ENCODE measurements around the gene COG3. TPM values are rescaled to one million over a fixed set of nuclear protein-coding genes. Genes with fewer than 3 reads are reported as not detected.

COG3 gene
- total and polyA plus RNA-seq, 2 experiments from 2014 or later = 17.9 to 19.3 TPM

DNA sequence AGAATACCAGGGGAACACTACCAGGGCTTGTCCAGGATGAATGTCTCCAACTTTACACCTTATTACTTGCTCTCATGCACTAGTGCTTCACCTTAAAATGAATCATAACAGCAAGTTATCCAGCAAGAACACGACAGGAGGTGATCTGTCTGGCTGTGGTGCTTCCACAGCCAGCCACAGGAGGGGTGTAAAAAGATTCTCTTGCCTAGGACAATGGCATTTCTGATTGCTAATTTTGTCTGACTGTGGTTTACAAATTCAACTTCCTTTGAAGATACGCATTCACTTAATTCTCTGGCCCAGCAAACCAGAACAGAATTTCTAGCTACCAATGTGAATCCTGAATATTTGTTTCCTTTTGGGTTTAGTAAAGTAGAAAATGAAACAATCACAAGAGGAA lies 23.1 kb upstream of the COG3 start:
- H3K9me2 ChIP-seq (ENCODE audit: insufficient read depth) = no peaks in the 10 kb centered on the region
- peaks cover 17% of the 10 kb centered on the region for H3F3A ChIP-seq (ENCODE audit: insufficient read depth)
- H3K27ac ChIP-seq = no peak overlapping the region
- no peak overlapping the region for H3K9ac ChIP-seq
- TF ChIP-seq EZH2 (IDR thresholded peaks at IDR 0.05; ENCODE audit: insufficient read depth, poor library complexity, severe bottlenecking) = no peak
- no peaks in the 10 kb centered on the region for H3K27me3 ChIP-seq (replicated peaks; ENCODE audit: insufficient read depth)
- WGBS, 2 experiments (ENCODE audit: low coverage in 1 of 2, low lambda C conversion rate in 2 of 2, missing lambda C conversion rate in 2 of 2) = 37 to 48% methylated on average over 2 of the region's 2 CpGs
- in situ Hi-C loops (cut with MboI) = no loop called here
- peak overlapping the region; percentile 10 for H3K4me2 ChIP-seq (ENCODE audit: unreplicated experiment)
- H4K20me1 ChIP-seq (ENCODE audit: insufficient read depth) = no peaks in the 10 kb centered on the region
- H3K4me3 ChIP-seq = no peak overlapping the region
- 0 out of 2 replicates have a peak overlapping the region, but pooled peaks have one; percentile 30 for H2AFZ ChIP-seq
- DNase-seq = peak; percentile 33
- no peaks in the 10 kb centered on the region for H3K36me3 ChIP-seq (ENCODE audit: low read depth)
- no peaks in the 10 kb centered on the region for H3K79me2 ChIP-seq (ENCODE audit: insufficient read depth)
- H3K9me3 ChIP-seq (ENCODE audit: low read depth) = no peaks in the 10 kb centered on the region
- H3K4me1 ChIP-seq (ENCODE audit: insufficient read depth) = peaks cover 6% of the 10 kb centered on the region; the same call in 1 of the 2 replicates

DNA sequence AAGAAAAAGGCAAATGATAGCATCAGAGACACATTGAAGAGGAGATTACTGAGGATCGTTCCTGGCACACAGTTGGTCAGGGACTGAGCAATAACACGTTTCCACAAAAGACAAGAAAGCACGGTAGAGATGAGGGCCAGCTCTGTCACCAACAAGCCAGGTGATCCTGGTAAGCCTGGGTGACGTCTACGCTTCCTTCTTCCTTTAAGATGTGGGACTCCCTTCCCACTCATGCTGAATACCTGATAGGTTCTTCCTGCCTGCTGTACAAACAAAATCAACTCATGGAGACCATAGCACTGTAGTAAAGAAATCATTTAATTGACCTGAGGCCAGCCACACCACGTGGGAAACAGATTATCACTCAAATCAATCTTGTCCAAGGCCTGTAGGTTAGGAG lies 19.7 kb upstream of the COG3 start:
- no peaks in the 10 kb centered on the region for H3K79me2 ChIP-seq (ENCODE audit: insufficient read depth)
- DNase-seq = no peak
- no peaks in the 10 kb centered on the region for H3K9me2 ChIP-seq (ENCODE audit: insufficient read depth)
- peaks cover 6% of the 10 kb centered on the region; the same call in 1 of the 2 replicates for H3K4me1 ChIP-seq (ENCODE audit: insufficient read depth)
- H3K4me3 ChIP-seq = no peak overlapping the region
- in situ Hi-C loops (cut with MboI) = no loop called here
- no peaks in the 10 kb centered on the region for H4K20me1 ChIP-seq (ENCODE audit: insufficient read depth)
- TF ChIP-seq EZH2 (IDR thresholded peaks at IDR 0.05; ENCODE audit: insufficient read depth, poor library complexity, severe bottlenecking) (no peak), EZH2phosphoT487 (IDR thresholded peaks at IDR 0.05; ENCODE audit: insufficient read depth, low read depth) (no peak)
- peaks cover 16% of the 10 kb centered on the region for H3F3A ChIP-seq (ENCODE audit: insufficient read depth)
- no peaks in the 10 kb centered on the region for H3K9me3 ChIP-seq (ENCODE audit: low read depth)
- 59 to 63% methylated on average over 6 of the region's 6 CpGs for WGBS, 2 experiments (ENCODE audit: low coverage in 1 of 2, low lambda C conversion rate in 2 of 2, missing lambda C conversion rate in 2 of 2)
- no peak overlapping the region for H3K9ac ChIP-seq
- H3K4me2 ChIP-seq (ENCODE audit: unreplicated experiment) = no peak overlapping the region
- H3K27ac ChIP-seq = no peak overlapping the region
- no peak overlapping the region for H2AFZ ChIP-seq
- H3K27me3 ChIP-seq (replicated peaks; ENCODE audit: insufficient read depth) = no peaks in the 10 kb centered on the region
- H3K36me3 ChIP-seq (ENCODE audit: low read depth) = no peaks in the 10 kb centered on the region

DNA sequence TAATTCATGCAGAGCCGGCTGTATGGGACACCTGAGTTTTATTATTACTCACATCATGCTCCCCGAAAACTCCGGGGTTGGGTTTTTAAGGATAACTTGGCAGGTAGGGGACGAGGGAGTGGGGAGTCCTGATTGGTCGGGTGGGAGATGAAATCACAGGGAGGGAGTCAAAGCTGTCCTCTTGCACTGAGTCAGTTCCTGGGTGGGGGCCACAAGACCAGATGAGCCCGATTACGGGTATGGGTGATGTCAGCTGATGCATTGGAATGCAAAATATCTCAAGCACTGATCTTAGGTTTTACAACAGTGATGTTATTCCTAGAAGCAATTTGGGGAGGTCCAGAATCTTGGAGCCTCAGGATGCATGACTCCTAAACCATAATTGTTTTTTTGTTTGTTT lies 18.6 kb upstream of the COG3 start:
- no peaks in the 10 kb centered on the region for H3K36me3 ChIP-seq (ENCODE audit: low read depth)
- DNase-seq = peak; percentile 69
- H3K4me1 ChIP-seq (ENCODE audit: insufficient read depth) = no peaks in the 10 kb centered on the region
- peaks cover 8% of the 10 kb centered on the region; the same call in 1 of the 2 replicates for H3F3A ChIP-seq (ENCODE audit: insufficient read depth)
- 48 to 51% methylated on average over 7 of the region's 7 CpGs for WGBS, 2 experiments (ENCODE audit: low coverage in 1 of 2, low lambda C conversion rate in 2 of 2, missing lambda C conversion rate in 2 of 2)
- no peak overlapping the region for H2AFZ ChIP-seq
- no peak overlapping the region for H3K27ac ChIP-seq
- H4K20me1 ChIP-seq (ENCODE audit: insufficient read depth) = no peaks in the 10 kb centered on the region
- no peaks in the 10 kb centered on the region for H3K9me3 ChIP-seq (ENCODE audit: low read depth)
- no peak overlapping the region for H3K9ac ChIP-seq
- no peaks in the 10 kb centered on the region for H3K27me3 ChIP-seq (replicated peaks; ENCODE audit: insufficient read depth)
- no peak overlapping the region for H3K4me3 ChIP-seq
- H3K79me2 ChIP-seq (ENCODE audit: insufficient read depth) = no peaks in the 10 kb centered on the region
- no peak for TF ChIP-seq EZH2phosphoT487 (IDR thresholded peaks at IDR 0.05; ENCODE audit: insufficient read depth, low read depth)
- no peak for TF ChIP-seq EZH2 (IDR thresholded peaks at IDR 0.05; ENCODE audit: insufficient read depth, poor library complexity, severe bottlenecking)
- in situ Hi-C loops (cut with MboI) = no loop called here
- H3K4me2 ChIP-seq (ENCODE audit: unreplicated experiment) = no peak overlapping the region
- H3K9me2 ChIP-seq (ENCODE audit: insufficient read depth) = no peaks in the 10 kb centered on the region

DNA sequence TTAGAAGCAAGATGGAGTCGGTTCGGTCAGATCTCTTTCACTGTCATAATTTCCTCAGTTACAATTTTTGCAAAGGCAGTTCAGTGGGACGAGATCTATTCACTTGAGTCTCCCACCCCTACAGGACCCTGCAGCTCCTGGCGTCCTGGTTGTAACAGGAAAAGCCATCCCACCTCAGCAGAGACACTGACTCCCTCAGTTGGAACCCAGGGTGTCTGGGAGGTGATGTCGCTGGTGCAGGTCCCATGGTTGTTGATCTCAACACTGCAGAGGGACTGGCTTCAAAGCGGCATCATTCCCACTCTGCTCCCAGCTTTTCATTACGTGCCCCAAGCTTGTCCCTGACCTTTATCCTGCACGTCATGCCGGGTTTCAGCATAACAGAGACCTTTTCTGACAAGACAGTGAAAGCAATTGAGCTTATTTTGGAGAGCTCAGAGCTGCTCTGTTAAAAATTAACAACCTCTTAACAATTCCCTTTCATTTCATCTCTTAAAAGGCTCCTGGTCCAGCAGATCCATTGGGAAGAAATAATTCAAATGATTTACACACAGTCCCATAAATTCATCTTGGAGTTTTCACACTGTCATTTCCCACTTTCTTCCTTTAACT lies 17.6 kb upstream of the COG3 start:
- no peak overlapping the region for H3K4me3 ChIP-seq
- WGBS, 2 experiments (ENCODE audit: low coverage in 1 of 2, low lambda C conversion rate in 2 of 2, missing lambda C conversion rate in 2 of 2) = 46 to 58% methylated on average over 9 of the region's 9 CpGs
- H4K20me1 ChIP-seq (ENCODE audit: insufficient read depth) = no peaks in the 10 kb centered on the region
- no peaks in the 10 kb centered on the region for H3K4me1 ChIP-seq (ENCODE audit: insufficient read depth)
- peak overlapping the region; percentile 44; the same call in 1 of the 2 replicates for H2AFZ ChIP-seq
- H3K9me3 ChIP-seq (ENCODE audit: low read depth) = no peaks in the 10 kb centered on the region
- H3K36me3 ChIP-seq (ENCODE audit: low read depth) = no peaks in the 10 kb centered on the region
- no peak overlapping the region for H3K9ac ChIP-seq
- H3K79me2 ChIP-seq (ENCODE audit: insufficient read depth) = no peaks in the 10 kb centered on the region
- H3F3A ChIP-seq (ENCODE audit: insufficient read depth) = no peaks in the 10 kb centered on the region
- no peaks in the 10 kb centered on the region for H3K9me2 ChIP-seq (ENCODE audit: insufficient read depth)
- TF ChIP-seq EZH2phosphoT487 (IDR thresholded peaks at IDR 0.05; ENCODE audit: insufficient read depth, low read depth) = no peak
- no peak for TF ChIP-seq EZH2 (IDR thresholded peaks at IDR 0.05; ENCODE audit: insufficient read depth, poor library complexity, severe bottlenecking)
- DNase-seq = no peak
- H3K4me2 ChIP-seq (ENCODE audit: unreplicated experiment) = no peak overlapping the region
- H3K27ac ChIP-seq = no peak overlapping the region
- in situ Hi-C loops (cut with MboI) = no loop called here
- H3K27me3 ChIP-seq (replicated peaks; ENCODE audit: insufficient read depth) = no peaks in the 10 kb centered on the region
